ENCODE data around the gene RAB11FIP4. TPM values are rescaled to one million over a fixed set of nuclear protein-coding genes. Genes with fewer than 3 reads are reported as not detected.

Gene RAB11FIP4
- total RNA-seq, 4 donors from 2014 or later = 0.09 to 0.22 (median 0.16) TPM; not detected in 1

DNA sequence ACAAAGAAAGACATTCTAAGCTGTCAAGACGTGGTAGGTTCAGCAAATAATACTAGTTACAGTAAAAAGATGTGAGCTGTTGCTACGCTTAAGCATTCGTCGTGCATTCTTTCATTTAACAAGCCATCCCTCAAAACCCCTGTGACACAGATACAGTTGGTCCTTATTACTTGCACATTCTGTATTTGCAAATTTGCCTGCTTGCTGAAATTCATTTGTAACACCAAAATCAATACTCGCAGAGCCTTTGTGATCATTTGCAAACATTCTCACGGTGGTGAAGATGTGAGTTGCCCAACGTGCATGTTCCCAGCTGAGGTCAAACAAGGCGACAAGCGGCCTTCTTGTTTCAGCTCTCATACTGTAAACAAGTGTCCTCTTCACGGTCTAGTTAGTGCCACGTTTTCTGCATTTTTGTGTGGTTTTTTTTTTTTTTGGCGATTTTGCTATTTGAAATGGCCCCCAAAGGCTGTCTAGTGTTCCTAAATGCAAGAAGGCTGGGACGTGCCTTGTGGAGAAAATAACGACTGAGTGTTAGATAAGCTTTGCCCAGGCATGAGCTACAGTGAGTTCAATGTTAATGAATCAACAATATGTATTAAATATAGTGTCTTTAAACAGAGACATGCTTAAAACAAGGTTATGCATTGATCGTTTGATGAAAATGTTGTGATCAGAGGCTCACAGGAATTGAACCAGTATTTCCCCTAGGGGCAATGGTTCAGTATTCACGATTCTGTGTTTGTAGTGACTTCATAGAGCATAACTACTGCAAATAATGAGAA lies 84.1 kb downstream of the RAB11FIP4 start:
- DNase-seq (no peak), ATAC-seq (no peak)
- intact Hi-C loops (cut with DNase I; ENCODE audit: low total_unique reads) = no loop called here
- no peaks in the 10 kb centered on the region for H3K36me3 ChIP-seq
- H3K27me3 ChIP-seq = no peaks in the 10 kb centered on the region
- in situ Hi-C loops (cut with MboI; ENCODE audit: low sequenced_read_pairs in 4 of 4) = no loop called here
- H3K4me1 ChIP-seq = no peaks in the 10 kb centered on the region
- no peak for TF ChIP-seq POLR2A (IDR thresholded peaks at IDR 0.05)
- TF ChIP-seq, protein P1, sequence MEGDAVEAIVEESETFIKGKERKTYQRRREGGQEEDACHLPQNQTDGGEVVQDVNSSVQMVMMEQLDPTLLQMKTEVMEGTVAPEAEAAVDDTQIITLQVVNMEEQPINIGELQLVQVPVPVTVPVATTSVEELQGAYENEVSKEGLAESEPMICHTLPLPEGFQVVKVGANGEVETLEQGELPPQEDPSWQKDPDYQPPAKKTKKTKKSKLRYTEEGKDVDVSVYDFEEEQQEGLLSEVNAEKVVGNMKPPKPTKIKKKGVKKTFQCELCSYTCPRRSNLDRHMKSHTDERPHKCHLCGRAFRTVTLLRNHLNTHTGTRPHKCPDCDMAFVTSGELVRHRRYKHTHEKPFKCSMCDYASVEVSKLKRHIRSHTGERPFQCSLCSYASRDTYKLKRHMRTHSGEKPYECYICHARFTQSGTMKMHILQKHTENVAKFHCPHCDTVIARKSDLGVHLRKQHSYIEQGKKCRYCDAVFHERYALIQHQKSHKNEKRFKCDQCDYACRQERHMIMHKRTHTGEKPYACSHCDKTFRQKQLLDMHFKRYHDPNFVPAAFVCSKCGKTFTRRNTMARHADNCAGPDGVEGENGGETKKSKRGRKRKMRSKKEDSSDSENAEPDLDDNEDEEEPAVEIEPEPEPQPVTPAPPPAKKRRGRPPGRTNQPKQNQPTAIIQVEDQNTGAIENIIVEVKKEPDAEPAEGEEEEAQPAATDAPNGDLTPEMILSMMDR (IDR thresholded peaks at IDR 0.05 in 4 of 5, conservative IDR thresholded peaks at IDR 0.05 in 1 of 5) = no peak
- H3K9me3 ChIP-seq = no peaks in the 10 kb centered on the region
- no peak overlapping the region for H3K4me3 ChIP-seq
- no peak overlapping the region for H3K27ac ChIP-seq

DNA sequence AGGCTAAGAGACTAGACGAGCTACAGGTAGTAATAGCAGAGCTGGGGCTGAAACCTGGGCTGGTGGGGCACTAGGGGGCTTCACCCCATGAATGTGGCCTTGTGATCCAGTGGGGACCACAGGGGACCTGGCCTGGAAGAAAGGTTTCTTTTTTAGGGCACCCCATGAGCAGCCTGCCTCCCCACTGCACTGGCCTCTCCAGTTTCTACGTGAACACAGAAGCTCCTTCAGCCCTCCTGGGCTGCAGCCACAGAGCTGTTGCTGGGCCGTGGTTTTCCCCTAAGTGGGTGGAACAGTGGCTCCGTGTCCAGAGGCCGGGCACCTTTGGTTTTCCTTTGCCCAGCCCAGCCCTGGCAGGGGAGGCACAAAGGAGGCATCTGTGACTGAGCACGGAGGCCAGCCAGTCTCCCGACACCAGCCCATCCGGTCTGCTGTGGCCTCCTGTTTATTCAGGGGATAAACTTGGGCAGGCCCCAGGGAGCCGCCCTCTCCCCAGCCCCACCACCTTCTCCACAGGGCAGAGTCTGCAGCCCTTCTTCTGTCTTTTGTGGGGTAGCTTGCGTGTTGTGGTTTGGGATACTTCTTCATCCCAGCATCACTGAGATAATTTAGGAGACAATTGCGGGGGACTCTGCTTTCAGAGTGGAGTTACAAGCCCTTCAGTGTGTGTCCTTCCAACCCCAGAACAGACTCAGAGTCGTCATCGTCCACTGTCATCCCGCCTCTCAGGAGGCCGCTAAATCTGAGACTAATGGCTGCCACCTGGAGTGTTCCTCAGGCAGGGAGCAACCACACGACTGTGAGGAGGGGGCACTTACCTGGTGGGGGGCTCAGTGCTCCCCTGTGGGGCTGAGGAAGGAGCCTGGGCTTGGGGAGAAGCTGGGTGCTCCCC lies 85.3 kb downstream of the RAB11FIP4 start:
- H3K4me1 ChIP-seq = no peaks in the 10 kb centered on the region
- no peak for TF ChIP-seq POLR2A (IDR thresholded peaks at IDR 0.05)
- TF ChIP-seq, protein P1 (IDR thresholded peaks at IDR 0.05 in 4 of 5, conservative IDR thresholded peaks at IDR 0.05 in 1 of 5) = no peak
- H3K27me3 ChIP-seq = no peaks in the 10 kb centered on the region
- H3K36me3 ChIP-seq = no peaks in the 10 kb centered on the region
- no peak overlapping the region for H3K4me3 ChIP-seq
- ATAC-seq = no peak
- intact Hi-C loops (cut with DNase I; ENCODE audit: low total_unique reads) = no loop called here
- H3K27ac ChIP-seq = no peak overlapping the region
- H3K9me3 ChIP-seq = no peaks in the 10 kb centered on the region
- DNase-seq = no peak
- in situ Hi-C loops (cut with MboI; ENCODE audit: low sequenced_read_pairs in 4 of 4) = no loop called here

DNA sequence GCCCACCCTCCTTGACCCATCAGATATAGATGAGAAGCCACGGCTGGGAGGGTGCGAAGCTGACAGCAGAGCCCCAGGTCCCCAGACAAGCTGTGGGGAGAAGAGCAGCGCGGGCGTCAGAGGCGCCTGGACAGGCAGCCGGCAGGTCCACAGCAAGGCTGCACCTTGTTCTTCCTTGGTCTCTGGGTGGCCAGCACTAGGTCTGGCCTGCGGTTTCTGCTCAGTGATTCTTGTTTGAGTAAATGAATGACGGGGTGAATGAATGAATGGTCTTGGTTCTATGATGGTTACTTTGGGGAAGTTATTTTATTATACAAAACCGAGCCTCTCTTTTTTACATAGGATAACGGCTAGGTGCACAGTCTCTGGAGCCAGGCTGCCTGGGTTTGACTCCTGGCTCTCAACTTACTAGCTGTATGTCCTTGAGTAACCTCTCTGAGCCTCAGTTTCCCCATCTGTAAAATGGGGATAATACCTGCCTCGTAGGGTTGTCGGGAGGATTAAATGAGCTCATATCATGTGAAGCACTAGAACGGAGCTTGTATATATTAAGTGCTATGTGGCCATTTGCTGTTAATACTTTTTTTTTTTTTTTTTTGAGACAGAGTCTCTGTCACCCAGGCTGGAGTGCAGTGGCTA lies 86.1 kb downstream of the RAB11FIP4 start:
- no peaks in the 10 kb centered on the region for H3K36me3 ChIP-seq
- no peaks in the 10 kb centered on the region for H3K4me1 ChIP-seq
- no peak overlapping the region for H3K27ac ChIP-seq
- ATAC-seq (no peak), DNase-seq (no peak)
- no peaks in the 10 kb centered on the region for H3K27me3 ChIP-seq
- TF ChIP-seq, protein P1 (IDR thresholded peaks at IDR 0.05 in 4 of 5, conservative IDR thresholded peaks at IDR 0.05 in 1 of 5) = no peak
- no peak for TF ChIP-seq POLR2A (IDR thresholded peaks at IDR 0.05)
- intact Hi-C loops (cut with DNase I; ENCODE audit: low total_unique reads) = no loop called here
- H3K4me3 ChIP-seq = no peak overlapping the region
- in situ Hi-C loops (cut with MboI; ENCODE audit: low sequenced_read_pairs in 4 of 4) = no loop called here
- no peaks in the 10 kb centered on the region for H3K9me3 ChIP-seq

DNA sequence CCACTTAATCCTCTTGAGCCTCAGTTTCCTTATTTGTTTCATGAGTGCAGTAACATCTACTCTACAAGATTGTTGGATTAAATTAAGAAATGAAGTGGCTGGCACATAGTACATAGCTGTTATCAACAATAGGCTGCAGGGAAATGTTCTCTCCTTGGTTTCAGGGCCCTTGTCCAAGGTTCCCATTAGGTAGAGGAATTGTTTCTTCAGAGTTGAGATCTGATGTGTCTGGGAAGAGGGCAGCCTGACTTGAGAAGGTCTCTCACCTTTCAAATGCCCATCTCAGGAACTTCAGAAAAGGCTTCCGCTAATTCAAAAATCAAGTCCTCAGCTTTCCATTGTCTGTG lies 87.6 kb downstream of the RAB11FIP4 start:
- DNase-seq (no peak), ATAC-seq (no peak)
- in situ Hi-C loops (cut with MboI; ENCODE audit: low sequenced_read_pairs in 4 of 4) = no loop called here
- Histone ChIP-seq H3K36me3 (no peaks in the 10 kb centered on the region), H3K27me3 (no peaks in the 10 kb centered on the region), H3K27ac (no peak overlapping the region), H3K4me1 (no peaks in the 10 kb centered on the region), H3K9me3 (no peaks in the 10 kb centered on the region), H3K4me3 (no peak overlapping the region)
- intact Hi-C loops (cut with DNase I; ENCODE audit: low total_unique reads) = no loop called here
- TF ChIP-seq, protein P1 (IDR thresholded peaks at IDR 0.05 in 4 of 5, conservative IDR thresholded peaks at IDR 0.05 in 1 of 5) = no peak
- no peak for TF ChIP-seq POLR2A (IDR thresholded peaks at IDR 0.05)

All from gastrocnemius medialis (tissue), 4 donors.